Inflammatory macrophage (primary cell): ENCODE measurements around the gene PAIP2B.

Experiments used
- DNase-seq, 2 donors: peaks; one replicate each; pipeline ENCODE4 v3.0.0-alpha.2; 2020 to 2022

Gene PAIP2B

GRCh38 chr2:71151620-71152019 is 75.3 kb downstream of the PAIP2B start:
- DNase-seq = no peak

- no peak for DNase-seq
Measured at GRCh38 chr2:71150082-71150816, 76.7 kb downstream of the PAIP2B start.

DNA sequence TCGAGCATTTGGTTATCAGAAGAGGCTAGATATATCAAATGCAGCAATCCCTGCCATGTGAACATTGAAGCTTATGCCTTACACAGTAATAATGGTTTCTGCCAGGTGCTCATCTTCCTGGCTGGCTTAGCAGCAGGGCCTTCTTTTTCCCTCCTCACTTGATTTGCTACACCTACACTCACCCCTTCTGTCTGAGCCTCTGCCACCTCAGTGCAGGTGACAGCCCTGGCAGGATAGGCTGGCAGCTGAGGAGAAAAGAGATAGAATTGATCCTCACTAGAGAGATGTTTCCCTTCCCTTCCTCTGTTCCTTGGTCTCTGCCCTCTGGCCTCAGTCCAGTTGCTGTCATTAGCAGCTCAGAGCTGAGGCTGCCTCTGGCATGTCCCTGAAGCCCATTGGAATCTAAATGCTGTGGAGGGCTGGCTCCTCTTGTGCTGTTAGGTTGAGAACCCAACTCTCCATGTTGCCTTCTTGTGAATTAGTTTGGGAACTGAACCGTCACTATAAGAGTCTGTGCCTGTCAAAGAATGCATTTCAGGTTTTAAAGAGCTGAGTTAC is 78.3 kb downstream of the PAIP2B start:
- DNase-seq = no peak

DNA sequence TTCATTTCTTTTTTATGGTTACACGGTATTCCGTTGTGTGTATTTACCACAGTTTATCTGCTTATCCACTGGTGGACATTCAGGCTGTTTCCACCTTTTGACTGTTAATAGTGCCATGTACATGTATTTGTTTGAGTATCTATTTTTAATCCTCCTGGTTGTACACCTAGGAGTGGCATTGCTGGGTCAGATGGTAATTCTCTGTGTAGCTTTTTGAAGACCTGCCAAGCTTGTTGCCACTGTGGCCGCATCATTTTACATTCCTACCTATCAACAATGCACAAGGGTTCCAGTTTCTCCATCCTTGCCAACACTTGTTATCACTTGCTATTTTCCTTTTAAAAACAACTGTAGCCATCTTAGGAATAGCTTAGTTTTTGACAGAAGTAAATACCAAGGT is 83.1 kb downstream of the PAIP2B start:
- DNase-seq = no peak

GRCh38 chr2:71136174-71136573 is 90.7 kb downstream of the PAIP2B start:
- DNase-seq = no peak

- DNase-seq = no peak
Measured at GRCh38 chr2:71133603-71134002, 93.3 kb downstream of the PAIP2B start.
